Rectal smooth muscle tissue (tissue), 1 donor: ENCODE results near the gene CCNY.
"Not testable (repeated sequence)": the region's sequence is repeated elsewhere in the genome, so short reads cannot be mapped to it uniquely, and the experiment has no call there.

ENCODE experiments used
- H3K27ac ChIP-seq: one replicate; pipeline ENCODE4 v1.7.0; 2013; ENCODE audit warnings: low read depth, low read length, inconsistent platforms
- H3K27me3 ChIP-seq: one replicate; pipeline ENCODE4 v1.7.0; 2013; ENCODE audit warnings: low read length; ENCODE audit not compliant: control insufficient read depth, insufficient read depth
- H3K36me3 ChIP-seq: one replicate; pipeline ENCODE4 v1.7.0; 2013; ENCODE audit warnings: low read length; ENCODE audit not compliant: control insufficient read depth, insufficient read depth
- H3K4me1 ChIP-seq: one replicate; pipeline ENCODE4 v1.7.0; 2013; ENCODE audit warnings: low read length; ENCODE audit not compliant: control insufficient read depth, insufficient read depth
- H3K4me3 ChIP-seq: one replicate; pipeline ENCODE4 v1.7.0; 2013; ENCODE audit warnings: low read length
- H3K9ac ChIP-seq: one replicate; pipeline ENCODE4 v1.7.0; 2013; ENCODE audit warnings: low read length

Gene CCNY

DNA sequence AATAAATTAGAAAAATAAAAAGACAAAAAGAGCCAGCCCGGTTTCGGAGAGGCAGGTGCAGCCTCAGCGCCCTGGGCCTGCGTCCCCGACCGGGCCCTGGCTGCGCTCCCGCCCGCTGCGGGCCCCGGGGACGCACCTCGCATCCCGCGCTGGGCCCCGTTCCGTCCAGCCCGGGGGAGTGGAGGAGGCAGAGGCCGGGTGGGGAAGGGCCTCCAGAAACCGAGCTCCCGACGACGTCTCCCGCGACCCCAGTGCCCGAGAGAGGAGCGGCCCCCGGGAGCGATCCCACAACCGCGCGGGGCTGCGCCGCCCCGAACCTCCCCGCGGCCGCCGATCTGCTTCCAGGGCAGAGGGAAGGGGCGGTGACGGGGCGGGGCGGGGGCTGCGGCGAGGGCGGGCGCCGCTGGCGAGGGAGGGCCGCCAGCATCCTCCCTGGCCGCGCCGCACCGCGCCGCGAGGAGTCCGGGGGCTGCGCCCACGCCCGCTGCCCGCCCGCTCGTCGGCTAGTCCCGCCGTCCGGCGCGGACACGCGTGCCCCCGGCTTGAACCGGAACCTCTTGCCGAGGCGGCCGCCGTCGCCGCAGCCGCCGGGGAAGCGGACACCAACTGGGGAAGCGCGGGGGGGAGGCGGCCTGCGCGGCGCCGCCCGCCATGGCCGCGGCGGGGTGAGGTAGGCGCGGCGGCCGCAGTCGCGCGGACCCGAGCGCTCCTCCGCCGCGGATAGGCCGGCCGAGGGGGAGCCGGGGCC is at the start of gene CCNY:
TSS of gene CCNY (plus strand) at position 426 of the 748 bp plus-strand sequence. CDS start 545 bp downstream, outside the sequence.
- Histone ChIP-seq H3K27ac (peak within 1 kb of the TSS; percentile 89), H3K9ac (peak within 1 kb of the TSS; percentile 64), H3K4me1 (peaks cover 14% of the 10 kb centered on the region), H3K36me3 (no peaks in the 10 kb centered on the region), H3K4me3 (peak within 1 kb of the TSS; percentile 87), H3K27me3 (no peaks in the 10 kb centered on the region)

DNA sequence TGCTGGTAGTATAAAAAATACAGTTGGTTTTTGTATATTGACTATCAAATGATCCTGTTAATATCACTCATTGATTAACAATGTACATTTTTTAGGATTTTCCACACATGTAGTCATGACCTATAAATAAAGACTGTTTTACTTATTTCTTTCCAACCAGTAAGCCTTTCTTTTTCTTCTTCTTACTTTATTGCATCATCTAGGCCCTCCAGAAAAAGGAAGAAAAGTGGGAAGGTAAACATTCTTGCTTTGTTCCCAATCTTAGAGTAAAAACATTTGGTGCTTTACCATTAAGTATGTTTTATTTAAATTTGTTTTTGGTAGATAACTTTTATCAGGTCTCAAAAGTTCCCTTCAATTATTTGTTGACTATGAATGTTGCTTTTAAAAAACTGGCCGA is 47.1 kb upstream of the CCNY start:
- Histone ChIP-seq H3K4me1 (no peaks in the 10 kb centered on the region), H3K9ac (no peak overlapping the region), H3K27ac (no peak overlapping the region), H3K4me3 (no peak overlapping the region), H3K36me3 (no peaks in the 10 kb centered on the region), H3K27me3 (no peaks in the 10 kb centered on the region)

DNA sequence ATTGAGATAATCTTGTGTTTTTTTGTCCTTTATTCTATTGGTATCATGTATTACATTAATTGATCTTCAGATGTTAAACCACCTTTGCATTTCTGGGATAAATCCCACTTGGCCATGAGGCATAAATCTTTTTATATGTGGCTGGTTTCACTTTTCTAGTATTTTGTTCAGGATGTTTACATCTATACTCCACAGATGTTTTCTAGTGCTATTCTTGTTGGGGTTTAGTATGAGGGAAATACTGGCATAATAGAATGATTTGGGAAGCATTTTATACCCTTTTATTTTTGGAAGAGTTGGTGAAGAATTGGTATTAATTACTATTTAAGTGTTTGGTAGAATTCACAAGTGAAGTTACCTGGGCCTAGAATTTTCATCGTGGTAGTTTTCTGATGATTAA is 41.8 kb upstream of the CCNY start:
- H3K4me3 ChIP-seq, result no peak overlapping the region
- no peaks in the 10 kb centered on the region for H3K27me3 ChIP-seq
- H3K9ac ChIP-seq, result no peak overlapping the region
- H3K36me3 ChIP-seq, result no peaks in the 10 kb centered on the region
- no peaks in the 10 kb centered on the region for H3K4me1 ChIP-seq
- no peak overlapping the region for H3K27ac ChIP-seq

DNA sequence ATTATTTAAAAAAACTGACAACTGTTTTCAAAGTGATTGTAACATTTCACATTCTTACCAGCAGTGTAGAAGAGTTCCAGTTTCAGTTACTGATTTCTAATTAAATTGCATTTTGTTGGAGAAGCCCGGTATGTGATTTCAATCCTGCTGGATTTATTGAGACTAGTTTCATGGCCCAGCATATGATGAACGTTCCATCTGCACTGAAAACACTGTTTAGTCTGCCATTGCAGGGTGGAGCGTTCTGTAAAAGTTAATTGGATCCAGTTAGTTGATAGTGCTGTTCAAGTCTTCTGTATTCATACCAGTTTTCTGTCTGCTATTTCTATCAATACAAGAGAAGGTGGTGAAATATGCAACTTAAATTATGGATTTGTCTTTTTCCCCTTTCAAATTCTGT is 37.3 kb upstream of the CCNY start:
- Histone ChIP-seq H3K4me1 (no peaks in the 10 kb centered on the region), H3K4me3 (no peak overlapping the region), H3K36me3 (no peaks in the 10 kb centered on the region), H3K27me3 (no peaks in the 10 kb centered on the region), H3K27ac (no peak overlapping the region), H3K9ac (no peak overlapping the region)

DNA sequence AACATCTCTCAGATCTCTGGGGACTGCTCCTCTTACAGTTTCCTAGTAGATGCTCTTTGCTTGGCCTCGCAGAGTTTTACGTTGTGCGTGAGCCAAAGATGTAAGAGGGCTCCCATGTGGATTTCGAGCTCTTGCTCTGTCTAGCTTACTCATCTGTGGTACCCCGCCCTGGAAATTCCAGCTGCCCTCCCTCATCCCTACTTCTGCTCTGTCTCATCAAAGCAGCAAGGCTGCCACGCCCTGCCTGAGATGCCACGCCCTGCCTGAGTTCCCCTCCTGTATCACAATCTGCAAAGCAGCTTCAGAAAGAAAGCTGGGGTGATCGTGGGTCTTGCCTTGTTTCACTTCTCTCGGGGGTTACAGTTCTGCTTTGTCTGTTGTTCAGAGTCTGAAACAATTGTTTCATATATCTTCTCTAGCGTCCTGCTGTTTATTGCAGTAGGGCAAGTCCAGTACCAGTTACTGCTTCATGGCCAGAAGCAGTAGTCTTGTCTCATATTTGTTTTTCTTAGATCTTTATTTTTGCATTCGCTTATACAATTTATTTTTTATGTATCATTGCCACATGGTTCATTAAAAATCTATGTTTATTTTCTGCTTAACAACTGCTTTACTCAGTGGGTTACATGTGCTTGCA is 36.1 kb upstream of the CCNY start:
- Histone ChIP-seq H3K36me3 (no peaks in the 10 kb centered on the region), H3K27ac (no peak overlapping the region), H3K9ac (no peak overlapping the region), H3K27me3 (no peaks in the 10 kb centered on the region), H3K4me1 (no peaks in the 10 kb centered on the region), H3K4me3 (no peak overlapping the region)

DNA sequence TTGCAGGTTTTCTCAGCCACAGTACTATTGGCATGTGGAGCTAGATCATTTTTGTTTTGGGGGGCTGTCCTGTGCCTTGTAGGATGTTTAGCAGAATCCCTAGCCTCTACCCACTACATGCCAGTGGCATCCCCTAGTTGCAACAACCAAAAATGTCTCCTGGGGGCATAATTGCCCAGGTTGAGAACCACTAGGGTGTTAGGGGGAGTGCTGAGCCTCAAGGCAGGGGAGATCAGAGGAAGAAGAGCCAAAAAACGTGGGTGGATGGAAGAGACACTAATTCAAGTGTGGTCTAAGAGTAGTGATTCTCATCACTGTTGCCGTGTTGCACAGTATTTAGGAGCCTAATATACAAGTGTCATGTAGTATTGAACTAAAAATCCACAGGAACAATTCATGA is 31.7 kb upstream of the CCNY start:
- Histone ChIP-seq H3K4me3 (no peak overlapping the region), H3K27ac (no peak overlapping the region), H3K4me1 (no peaks in the 10 kb centered on the region), H3K27me3 (peaks cover 2% of the 10 kb centered on the region), H3K9ac (no peak overlapping the region), H3K36me3 (no peaks in the 10 kb centered on the region)

DNA sequence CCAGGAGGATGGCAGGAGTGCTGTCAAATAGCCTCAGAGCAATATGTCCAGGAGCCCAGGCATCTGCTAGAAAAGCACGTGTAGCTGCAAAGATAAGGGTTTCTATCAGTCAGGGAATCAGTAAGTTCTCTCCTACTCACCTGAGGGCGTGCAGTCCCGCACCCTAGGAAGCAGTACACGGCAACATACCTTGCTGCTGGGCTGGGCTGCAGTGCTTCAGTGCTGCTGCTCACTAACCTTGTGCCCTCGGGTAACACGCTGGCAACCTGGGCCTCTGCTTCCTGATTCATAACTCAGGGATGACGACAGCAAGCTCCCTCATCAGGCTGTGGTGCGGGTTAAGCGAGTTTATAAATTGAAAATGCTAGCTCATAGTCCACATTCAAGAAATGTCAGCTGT is 29.5 kb upstream of the CCNY start:
- Histone ChIP-seq H3K27ac (no peak overlapping the region), H3K36me3 (no peaks in the 10 kb centered on the region), H3K4me1 (no peaks in the 10 kb centered on the region), H3K4me3 (no peak overlapping the region), H3K27me3 (peaks cover 2% of the 10 kb centered on the region), H3K9ac (no peak overlapping the region)

DNA sequence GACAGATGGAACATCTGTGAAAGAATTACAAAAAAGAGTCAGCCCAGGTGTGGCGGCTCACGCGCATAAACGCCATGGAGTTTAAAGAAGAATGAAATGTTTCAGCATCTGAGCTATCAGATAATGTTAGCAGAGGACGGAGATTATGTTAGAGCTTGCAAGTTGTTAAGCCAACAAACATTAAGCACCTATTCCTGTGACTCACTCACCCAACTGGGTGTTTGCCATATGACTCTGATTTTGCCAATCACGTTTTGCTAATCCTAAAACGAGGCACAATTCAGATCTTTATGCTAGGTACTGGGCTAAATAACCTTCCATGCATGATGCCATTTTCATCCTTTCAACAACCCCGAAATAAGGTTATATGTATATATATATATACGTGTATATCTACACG is 29.0 kb upstream of the CCNY start:
- H3K36me3 ChIP-seq, result no peaks in the 10 kb centered on the region
- H3K27ac ChIP-seq, result no peak overlapping the region
- no peak overlapping the region for H3K9ac ChIP-seq
- H3K27me3 ChIP-seq, result peaks cover 2% of the 10 kb centered on the region
- no peaks in the 10 kb centered on the region for H3K4me1 ChIP-seq
- H3K4me3 ChIP-seq, result no peak overlapping the region

DNA sequence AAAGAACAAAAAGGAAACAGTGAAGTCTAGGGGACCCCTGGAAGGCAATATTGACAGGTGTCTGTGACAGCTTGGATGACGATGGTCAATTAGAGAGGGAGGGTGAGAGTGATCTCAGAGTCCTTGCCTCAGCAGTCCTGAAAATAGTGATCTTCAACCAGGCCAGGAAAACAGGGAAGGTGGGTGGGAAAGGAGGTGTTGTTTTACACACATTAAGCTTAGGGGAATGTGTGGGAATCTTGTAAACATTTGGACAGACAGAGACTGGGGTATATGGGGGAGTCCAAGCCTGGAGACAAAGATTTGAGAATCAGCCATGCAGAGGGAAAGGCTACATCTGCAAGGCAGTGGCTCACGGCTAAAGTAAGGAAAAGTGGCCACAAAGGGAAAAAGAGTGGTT is 27.5 kb upstream of the CCNY start:
- no peak overlapping the region for H3K4me3 ChIP-seq
- no peaks in the 10 kb centered on the region for H3K4me1 ChIP-seq
- no peaks in the 10 kb centered on the region for H3K36me3 ChIP-seq
- H3K27me3 ChIP-seq, result peaks cover 2% of the 10 kb centered on the region
- no peak overlapping the region for H3K27ac ChIP-seq
- H3K9ac ChIP-seq, result no peak overlapping the region

DNA sequence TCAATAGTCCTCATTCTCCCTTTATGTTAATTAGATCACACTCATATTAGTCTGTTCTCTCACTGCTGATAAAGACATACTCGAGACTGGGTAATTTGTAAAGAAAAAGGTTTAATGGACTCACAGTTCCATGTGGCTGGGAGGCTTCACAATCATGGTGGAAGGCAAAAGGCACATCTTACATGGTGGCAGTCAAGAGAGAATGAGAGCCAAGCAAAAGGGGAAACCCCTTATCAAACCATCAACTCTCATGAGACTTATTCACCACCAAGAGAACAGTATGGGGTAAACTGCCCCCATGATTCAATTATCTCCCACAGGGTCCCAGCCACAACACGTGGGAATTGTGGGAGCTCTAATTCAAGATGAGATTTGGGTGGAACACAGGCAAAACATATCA is 22.2 kb upstream of the CCNY start:
- not testable (repeated sequence) for H3K36me3 ChIP-seq, H3K27ac ChIP-seq, H3K4me3 ChIP-seq, H3K4me1 ChIP-seq, H3K27me3 ChIP-seq, H3K9ac ChIP-seq

DNA sequence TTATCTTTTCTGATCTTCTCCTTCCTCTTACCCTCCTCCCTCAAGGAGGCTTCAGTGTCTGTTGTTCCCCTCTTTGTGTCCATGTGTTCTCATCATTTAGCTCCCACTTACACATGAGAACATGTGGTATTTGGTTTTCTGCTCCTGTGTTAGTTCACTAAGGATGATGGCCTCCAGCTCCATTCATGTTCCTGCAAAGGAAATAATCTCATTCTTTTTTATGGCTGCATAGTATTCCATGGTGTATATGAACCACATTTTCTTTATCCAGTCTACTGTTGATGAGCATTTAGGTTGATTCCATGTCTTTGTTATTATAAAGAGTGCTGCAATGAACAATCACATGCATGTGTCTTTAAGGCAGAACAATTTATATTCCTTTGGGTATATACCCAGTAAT is 21.1 kb upstream of the CCNY start:
- H3K27ac ChIP-seq, H3K4me3 ChIP-seq, H3K36me3 ChIP-seq, H3K9ac ChIP-seq, H3K27me3 ChIP-seq, H3K4me1 ChIP-seq: not testable (repeated sequence)

DNA sequence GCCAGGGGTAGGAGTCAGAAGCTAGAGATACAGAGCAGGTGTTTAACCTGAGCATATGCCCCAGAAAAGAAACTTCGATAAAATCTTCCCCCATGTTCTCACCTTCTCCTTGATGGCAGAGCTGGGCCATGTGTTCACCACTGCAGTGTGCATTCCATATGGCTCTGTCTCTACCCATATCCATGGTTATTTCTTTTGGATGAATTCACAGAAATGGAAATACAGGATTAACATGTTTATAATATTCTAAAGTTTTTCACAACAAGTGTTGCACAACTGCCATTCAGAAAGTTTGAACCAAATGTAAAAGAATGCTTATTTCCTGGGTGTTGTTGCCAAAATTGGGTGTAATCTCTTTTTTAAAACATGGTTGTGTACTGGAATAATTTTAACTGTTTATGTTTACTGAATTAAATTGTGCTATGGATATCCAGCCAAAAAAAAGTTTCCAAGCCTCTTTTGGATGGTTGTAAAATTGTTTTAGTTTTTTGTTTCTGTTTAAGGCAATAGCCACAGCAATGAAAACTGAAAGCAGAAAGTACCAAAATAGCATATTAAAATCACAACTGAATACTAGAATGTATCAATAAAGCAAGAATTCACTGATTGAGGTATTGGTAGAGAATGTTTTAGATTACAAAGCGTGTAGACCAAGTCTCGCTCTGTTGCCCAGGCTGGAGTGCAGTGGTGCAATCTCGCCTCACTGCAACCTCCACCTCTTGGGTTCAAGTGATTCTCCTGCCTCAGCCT is 19.9 kb upstream of the CCNY start:
- Histone ChIP-seq H3K36me3 (no peaks in the 10 kb centered on the region), H3K4me1 (no peaks in the 10 kb centered on the region), H3K27me3 (no peaks in the 10 kb centered on the region), H3K9ac (no peak overlapping the region), H3K27ac (no peak overlapping the region), H3K4me3 (no peak overlapping the region)
